ENCODE measurements around the gene ENDOU. TPM values are rescaled to one million over a fixed set of nuclear protein-coding genes. Genes with fewer than 3 reads are reported as not detected.
"Not testable (repeated sequence)": the region's sequence is repeated elsewhere in the genome, so short reads cannot be mapped to it uniquely, and the experiment has no call there.

The ENDOU gene
- total RNA-seq, 3 donors from 2014 or later, result 0.98 to 1.4 (median 1.0) TPM

DNA sequence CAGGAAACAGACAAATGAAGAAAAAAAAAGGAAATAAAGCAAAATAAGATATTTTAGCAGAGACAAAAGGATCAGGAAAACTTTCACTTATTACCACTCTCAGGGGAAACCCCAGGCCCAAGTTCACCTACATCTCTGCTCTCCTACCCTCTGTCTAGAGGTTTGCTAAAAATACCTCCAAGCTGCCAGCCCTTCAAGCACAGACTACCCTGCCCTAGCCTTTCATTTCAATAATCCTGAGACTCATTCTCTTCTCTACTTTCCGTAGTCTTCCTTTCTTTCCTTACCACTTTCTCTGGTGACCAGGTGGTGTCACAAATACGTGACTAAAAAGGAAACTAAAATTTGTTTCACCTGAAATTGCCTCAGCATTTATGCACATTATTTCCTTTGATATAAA, 53.2 kb downstream of the ENDOU start:
- no peaks in the 10 kb centered on the region for H3K27me3 ChIP-seq
- intact Hi-C loops (cut with DNase I; ENCODE audit: low total_unique reads), result no loop called here
- H3K9me3 ChIP-seq, result no peaks in the 10 kb centered on the region
- H3K36me3 ChIP-seq, result peaks cover 12% of the 10 kb centered on the region
- TF ChIP-seq POLR2A (IDR thresholded peaks at IDR 0.05), result no peak
- no peak for TF ChIP-seq POLR2AphosphoS5 (IDR thresholded peaks at IDR 0.05)
- TF ChIP-seq, protein P1, sequence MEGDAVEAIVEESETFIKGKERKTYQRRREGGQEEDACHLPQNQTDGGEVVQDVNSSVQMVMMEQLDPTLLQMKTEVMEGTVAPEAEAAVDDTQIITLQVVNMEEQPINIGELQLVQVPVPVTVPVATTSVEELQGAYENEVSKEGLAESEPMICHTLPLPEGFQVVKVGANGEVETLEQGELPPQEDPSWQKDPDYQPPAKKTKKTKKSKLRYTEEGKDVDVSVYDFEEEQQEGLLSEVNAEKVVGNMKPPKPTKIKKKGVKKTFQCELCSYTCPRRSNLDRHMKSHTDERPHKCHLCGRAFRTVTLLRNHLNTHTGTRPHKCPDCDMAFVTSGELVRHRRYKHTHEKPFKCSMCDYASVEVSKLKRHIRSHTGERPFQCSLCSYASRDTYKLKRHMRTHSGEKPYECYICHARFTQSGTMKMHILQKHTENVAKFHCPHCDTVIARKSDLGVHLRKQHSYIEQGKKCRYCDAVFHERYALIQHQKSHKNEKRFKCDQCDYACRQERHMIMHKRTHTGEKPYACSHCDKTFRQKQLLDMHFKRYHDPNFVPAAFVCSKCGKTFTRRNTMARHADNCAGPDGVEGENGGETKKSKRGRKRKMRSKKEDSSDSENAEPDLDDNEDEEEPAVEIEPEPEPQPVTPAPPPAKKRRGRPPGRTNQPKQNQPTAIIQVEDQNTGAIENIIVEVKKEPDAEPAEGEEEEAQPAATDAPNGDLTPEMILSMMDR (IDR thresholded peaks at IDR 0.05), result no peak
- no peaks in the 10 kb centered on the region for H3K4me1 ChIP-seq
- no peak for DNase-seq (ENCODE audit: low spot score in 2 of 2)
- no peak overlapping the region for H3K27ac ChIP-seq
- H3K4me3 ChIP-seq, result no peak overlapping the region

DNA sequence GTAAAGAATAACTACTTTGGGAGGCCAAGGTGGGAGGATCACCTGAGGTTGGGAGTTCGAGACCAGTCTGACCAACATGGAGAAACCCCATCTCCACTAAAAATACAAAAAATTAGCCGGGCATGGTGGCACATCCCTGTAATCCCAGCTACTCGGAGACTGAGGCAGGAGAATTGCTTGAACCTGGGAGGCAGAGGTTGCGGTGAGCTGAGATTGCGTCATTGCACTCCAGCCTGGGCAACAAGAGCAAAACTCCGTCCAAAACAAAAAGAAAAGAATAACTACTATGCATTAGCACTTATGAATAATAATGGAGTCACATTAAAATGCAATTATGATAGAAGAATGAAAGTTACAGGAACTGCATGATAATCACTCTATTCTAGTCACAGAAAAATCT, 57.4 kb downstream of the ENDOU start:
- H3K4me3 ChIP-seq, result not testable (repeated sequence)
- peaks cover 15% of the 10 kb centered on the region for H3K36me3 ChIP-seq

More for the DNA sequence above, 57.4 kb downstream of the ENDOU start:
- H3K27ac ChIP-seq; intact Hi-C loops (cut with DNase I; ENCODE audit: low total_unique reads); H3K9me3 ChIP-seq; DNase-seq (ENCODE audit: low spot score in 2 of 2); H3K27me3 ChIP-seq; H3K4me1 ChIP-seq: not testable (repeated sequence)

Other genes starting within 250 kb of the ENDOU start
- gene RPAP3, start 19.5 kb downstream of the ENDOU start, total RNA-seq, result 10 to 100 TPM; 11.4 to 25.0 (median 18.7) TPM
- gene RAPGEF3, start 33.4 kb upstream of the ENDOU start, total RNA-seq, result 10 to 100 TPM; 40.6 to 87.8 (median 60.3) TPM
- gene SLC48A1, start 47.7 kb upstream of the ENDOU start, total RNA-seq, result 10 to 100 TPM; 27.5 to 51.5 (median 30.6) TPM
- gene HDAC7, start 94.4 kb upstream of the ENDOU start, total RNA-seq, result 10 to 100 TPM; 37.6 to 77.0 (median 44.9) TPM
- gene VDR, start 179.5 kb upstream of the ENDOU start, total RNA-seq, result 10 to 100 TPM in 2 of 3 donors, 1 to 10 TPM in 1; 1.6 to 41.7 (median 16.1) TPM
- 100 to 1,000 TPM in 1 of 3 donors, 10 to 100 TPM in 2; 35.2 to 131 (median 73.4) TPM for gene TMEM106C, start 238.1 kb upstream of the ENDOU start, total RNA-seq